Endometrium (tissue), 2 donors: ENCODE measurements around the gene TMCC3.
"Not testable (repeated sequence)": the region's sequence is repeated elsewhere in the genome, so short reads cannot be mapped to it uniquely, and the experiment has no call there.

Source experiments
- FAIRE-seq: peaks from 2 replicates; lab custom pipeline; 2012; peaks lifted over from hg19 to GRCh38; lab: Jason Lieb, UNC
- donor health status: control.
- donor health status: control.

TMCC3 gene

GRCh38 chr12:94565683-94566082, 84.7 kb downstream of the TMCC3 start:
- FAIRE-seq, result no peak

GRCh38 chr12:94563286-94563685, 87.1 kb downstream of the TMCC3 start:
- FAIRE-seq, result no peak

GRCh38 chr12:94561943-94562411, 88.4 kb downstream of the TMCC3 start:
- no peak for FAIRE-seq

GRCh38 chr12:94560431-94561221, 89.7 kb downstream of the TMCC3 start:
- no peak for FAIRE-seq

- FAIRE-seq, result no peak
Observed at GRCh38 chr12:94558612-94559011, 91.7 kb downstream of the TMCC3 start.

GRCh38 chr12:94557746-94558295, 92.5 kb downstream of the TMCC3 start:
- FAIRE-seq, result no peak

- FAIRE-seq, result no peak
Observed at GRCh38 chr12:94555687-94556086, 94.7 kb downstream of the TMCC3 start.

- no peak for FAIRE-seq
Observed at GRCh38 chr12:94553875-94554274, 96.5 kb downstream of the TMCC3 start.

- no peak for FAIRE-seq
Observed at GRCh38 chr12:94553130-94553519, 97.2 kb downstream of the TMCC3 start.

GRCh38 chr12:94551810-94552209, 98.5 kb downstream of the TMCC3 start:
- no peak for FAIRE-seq

- no peak for FAIRE-seq
Observed at GRCh38 chr12:94550964-94551363, 99.4 kb downstream of the TMCC3 start.

GRCh38 chr12:94548833-94549232, 101.5 kb downstream of the TMCC3 start:
- FAIRE-seq, result not testable (repeated sequence)

GRCh38 chr12:94545935-94546771, 104.2 kb downstream of the TMCC3 start:
- FAIRE-seq, result no peak

GRCh38 chr12:94544355-94544754, 106.0 kb downstream of the TMCC3 start:
- FAIRE-seq, result no peak

GRCh38 chr12:94538318-94538717, 112.0 kb downstream of the TMCC3 start:
- FAIRE-seq, result no peak

- FAIRE-seq, result no peak
Observed at GRCh38 chr12:94536040-94536965, 114.1 kb downstream of the TMCC3 start.

- no peak for FAIRE-seq
Observed at GRCh38 chr12:94535510-94535921, 114.8 kb downstream of the TMCC3 start.

- no peak for FAIRE-seq
Observed at GRCh38 chr12:94534774-94535509, 115.4 kb downstream of the TMCC3 start.

- no peak for FAIRE-seq
Observed at GRCh38 chr12:94534278-94534677, 116.1 kb downstream of the TMCC3 start.

- no peak for FAIRE-seq
Observed at GRCh38 chr12:94532490-94533422, 117.6 kb downstream of the TMCC3 start.
